Stomach smooth muscle (tissue), 2 donors: ENCODE measurements around the gene RPL39L.
"Not testable (repeated sequence)": the region's sequence is repeated elsewhere in the genome, so short reads cannot be mapped to it uniquely, and the experiment has no call there.

ENCODE experiments used
- H3K27ac ChIP-seq: one replicate; pipeline ENCODE4 v1.7.0; 2013; ENCODE audit warnings: mild to moderate bottlenecking, low read length, inconsistent platforms
- H3K27me3 ChIP-seq, 2 donors: one replicate each; pipeline ENCODE4 v1.7.0; 2013; ENCODE audit warnings: low read length in 2 of 2; ENCODE audit not compliant: insufficient read depth in 2 of 2, control insufficient read depth in 1 of 2
- H3K36me3 ChIP-seq, 2 donors: one replicate each; pipeline ENCODE4 v1.7.0; 2013; ENCODE audit warnings: low read length in 2 of 2; ENCODE audit not compliant: control insufficient read depth in 2 of 2, insufficient read depth in 2 of 2
- H3K4me1 ChIP-seq: one replicate; pipeline ENCODE4 v1.7.0; 2013; ENCODE audit warnings: low read length; ENCODE audit not compliant: control insufficient read depth, insufficient read depth
- H3K4me3 ChIP-seq, 2 donors: one replicate each; pipeline ENCODE4 v1.7.0; 2013; ENCODE audit warnings: low read length in 2 of 2
- H3K9ac ChIP-seq, 2 donors: one replicate each; pipeline ENCODE4 v1.7.0; 2013; ENCODE audit warnings: low read length in 2 of 2, mild to moderate bottlenecking in 1 of 2
- H3K9me3 ChIP-seq, 2 donors: one replicate each; pipeline ENCODE4 v1.7.0; 2013; ENCODE audit warnings: low read length in 2 of 2; ENCODE audit not compliant: control insufficient read depth in 2 of 2
- donor health status: healthy.
- donor health status: Pancreatic carcinoma.

RPL39L gene

GRCh38 chr3:187139126-187139894 is at the start of gene RPL39L:
RPL39L (minus strand) TSS chr3:187139496; CDS start chr3:187121300, 18,196 bp downstream.
- no peaks in the 10 kb centered on the region for H3K27me3 ChIP-seq
- peak within 1 kb of the TSS; percentile 62 to 74 for H3K9ac ChIP-seq
- H3K4me3 ChIP-seq = peak within 1 kb of the TSS; percentile 65 to 87
- peaks cover 0 to 3% of the 10 kb centered on the region in 2 donors for H3K36me3 ChIP-seq
- H3K4me1 ChIP-seq = peaks cover 6% of the 10 kb centered on the region
- H3K27ac ChIP-seq = peak within 1 kb of the TSS; percentile 31
- no peaks in the 10 kb centered on the region for H3K9me3 ChIP-seq

- Histone ChIP-seq H3K27me3 (no peaks in the 10 kb centered on the region), H3K9me3 (no peaks in the 10 kb centered on the region), H3K4me1 (peaks cover 31% of the 10 kb centered on the region), H3K36me3 (no peaks in the 10 kb centered on the region), H3K4me3 (peak overlapping the region in 1 of 2 donors; percentile 3), H3K9ac (no peak overlapping the region), H3K27ac (peak overlapping the region; percentile 96)
These were observed 49.6 kb upstream of the RPL39L start for GRCh38 chr3:187188931-187189330.

- no peaks in the 10 kb centered on the region for H3K36me3 ChIP-seq
- peak overlapping the region in 1 of 2 donors; percentile 40 for H3K4me3 ChIP-seq
- H3K9me3 ChIP-seq = no peaks in the 10 kb centered on the region
- H3K27me3 ChIP-seq = no peaks in the 10 kb centered on the region
- H3K9ac ChIP-seq = peak overlapping the region; percentile 48 to 51
- peaks cover 31% of the 10 kb centered on the region for H3K4me1 ChIP-seq
- peak overlapping the region; percentile 96 for H3K27ac ChIP-seq
These were observed 47.6 kb upstream of the RPL39L start for GRCh38 chr3:187186801-187187421.

- H3K27me3 ChIP-seq = no peaks in the 10 kb centered on the region
- no peaks in the 10 kb centered on the region for H3K9me3 ChIP-seq
- peaks cover 31% of the 10 kb centered on the region for H3K4me1 ChIP-seq
- H3K4me3 ChIP-seq = peak overlapping the region in 1 of 2 donors; percentile 40
- no peaks in the 10 kb centered on the region for H3K36me3 ChIP-seq
- H3K27ac ChIP-seq = peak overlapping the region; percentile 96
- H3K9ac ChIP-seq = peak overlapping the region; percentile 47 to 48
These were observed 47.1 kb upstream of the RPL39L start for GRCh38 chr3:187186375-187186774.

- Histone ChIP-seq H3K27ac (peak overlapping the region; percentile 96), H3K9me3 (no peaks in the 10 kb centered on the region), H3K27me3 (no peaks in the 10 kb centered on the region), H3K36me3 (no peaks in the 10 kb centered on the region), H3K4me1 (peaks cover 31% of the 10 kb centered on the region), H3K4me3 (no peak overlapping the region), H3K9ac (no peak overlapping the region)
These were observed 46.5 kb upstream of the RPL39L start for GRCh38 chr3:187185759-187186158.

GRCh38 chr3:187183903-187184302 is 44.6 kb upstream of the RPL39L start:
- H3K4me3 ChIP-seq = no peak overlapping the region
- no peaks in the 10 kb centered on the region for H3K27me3 ChIP-seq
- no peaks in the 10 kb centered on the region for H3K9me3 ChIP-seq
- no peak overlapping the region for H3K27ac ChIP-seq
- no peak overlapping the region for H3K9ac ChIP-seq
- H3K36me3 ChIP-seq = no peaks in the 10 kb centered on the region
- H3K4me1 ChIP-seq = peaks cover 25% of the 10 kb centered on the region

- Histone ChIP-seq H3K9ac (no peak overlapping the region), H3K27ac (no peak overlapping the region), H3K36me3 (no peaks in the 10 kb centered on the region)
These were observed 44.0 kb upstream of the RPL39L start for GRCh38 chr3:187183210-187183862.

GRCh38 chr3:187181454-187182170 is 42.3 kb upstream of the RPL39L start:
- Histone ChIP-seq H3K4me3 (no peak overlapping the region), H3K9me3 (no peaks in the 10 kb centered on the region), H3K9ac (no peak overlapping the region), H3K27ac (no peak overlapping the region), H3K27me3 (no peaks in the 10 kb centered on the region), H3K36me3 (no peaks in the 10 kb centered on the region), H3K4me1 (peaks cover 13% of the 10 kb centered on the region)

More at GRCh38 chr3:187183210-187183862, 44.0 kb upstream of the RPL39L start:
- no peak overlapping the region for H3K4me3 ChIP-seq
- no peaks in the 10 kb centered on the region for H3K27me3 ChIP-seq
- peaks cover 25% of the 10 kb centered on the region for H3K4me1 ChIP-seq
- no peaks in the 10 kb centered on the region for H3K9me3 ChIP-seq

GRCh38 chr3:187172929-187173328 is 33.6 kb upstream of the RPL39L start:
- Histone ChIP-seq H3K27me3 (no peaks in the 10 kb centered on the region), H3K4me3 (no peak overlapping the region), H3K9me3 (no peaks in the 10 kb centered on the region), H3K27ac (no peak overlapping the region), H3K4me1 (peaks cover under 1% of the 10 kb centered on the region), H3K36me3 (no peaks in the 10 kb centered on the region), H3K9ac (no peak overlapping the region)

GRCh38 chr3:187170911-187171310 is 31.6 kb upstream of the RPL39L start:
- H3K36me3 ChIP-seq, H3K9ac ChIP-seq: not testable (repeated sequence)

More at GRCh38 chr3:187170911-187171310, 31.6 kb upstream of the RPL39L start:
- peaks cover 12% of the 10 kb centered on the region for H3K4me1 ChIP-seq
- H3K4me3 ChIP-seq, H3K27me3 ChIP-seq, H3K27ac ChIP-seq, H3K9me3 ChIP-seq: not testable (repeated sequence)
